Measurements from ENCODE around the gene LGALS3.

LGALS3 gene

DNA sequence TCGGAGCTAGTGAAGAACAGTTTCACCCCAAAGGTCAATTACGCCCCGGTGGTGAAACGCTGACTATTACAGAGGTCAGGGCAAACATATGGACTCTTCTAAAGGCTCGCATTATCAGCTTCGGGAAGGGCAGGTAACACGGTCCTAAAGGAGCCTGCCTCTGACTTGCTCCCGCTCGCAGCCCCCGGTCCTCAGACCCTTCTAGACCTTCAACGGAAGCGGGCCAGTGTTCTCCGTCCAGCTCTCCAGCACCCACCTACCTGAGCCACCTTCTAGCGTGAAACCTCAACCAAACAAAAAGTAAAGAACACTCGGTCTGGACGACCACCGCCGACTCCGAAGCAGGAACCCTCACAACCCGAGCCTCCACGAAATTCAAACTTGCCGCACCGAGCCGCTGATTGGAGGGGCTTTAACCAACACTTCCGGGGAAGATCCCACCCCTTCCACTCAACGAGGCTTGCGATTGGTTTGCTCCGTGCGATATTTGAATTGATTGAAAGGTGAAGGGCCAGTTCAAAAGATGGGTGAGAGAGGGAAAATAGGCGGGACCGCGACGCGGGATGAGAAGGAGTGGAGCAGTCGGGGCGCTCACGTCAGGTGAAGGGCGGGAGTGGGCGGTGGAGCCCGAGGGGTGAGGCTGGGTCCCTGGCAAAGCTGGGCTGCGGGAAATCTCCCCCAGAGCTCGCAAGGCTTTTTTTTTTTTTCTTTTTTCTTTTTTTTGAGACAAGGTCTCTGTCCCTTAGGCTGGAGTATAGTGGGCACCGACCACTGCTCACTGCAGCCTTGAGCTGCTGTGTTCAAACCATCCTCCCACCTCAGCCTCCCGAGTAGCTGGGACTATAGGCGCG is 62.4 kb downstream of the LGALS3 start, which contains the start of gene DLGAP5:
DLGAP5 (minus strand) TSS at position 383 of the 851 bp plus-strand sequence. CDS start 2,406 bp downstream, outside the sequence.
- peak; percentile 89 for DNase-seq (ENCODE audit: low read depth)

DNA sequence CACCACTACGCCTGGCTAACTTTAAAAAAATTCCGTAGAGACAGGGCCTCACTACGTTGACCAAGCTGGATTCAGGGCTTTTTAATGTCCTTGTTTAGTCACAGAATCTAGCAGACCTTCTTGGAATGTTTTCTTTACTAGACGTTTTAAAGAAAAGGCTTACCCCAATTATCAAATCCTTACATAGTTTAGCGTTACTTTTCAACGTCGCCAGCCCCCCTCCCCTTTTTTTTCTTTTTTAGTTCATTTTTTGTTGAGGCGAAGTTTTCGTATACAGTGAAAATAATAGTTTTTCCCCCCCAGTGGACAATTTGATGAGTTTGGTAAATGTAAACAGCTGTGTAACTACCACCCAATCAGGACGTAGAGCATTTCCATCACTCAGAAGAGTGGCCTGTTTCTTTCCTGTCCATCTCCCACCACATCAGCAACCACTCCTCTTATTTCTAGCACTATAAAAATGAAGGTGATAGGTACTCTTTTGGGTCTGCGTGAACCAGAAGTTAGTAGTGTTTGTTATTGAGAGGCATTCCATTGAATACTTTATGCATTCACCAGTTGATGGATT is 63.1 kb downstream of the LGALS3 start:
- DNase-seq (ENCODE audit: low read depth), result no peak

GRCh38 chr14:55194656-55195355 is 65.8 kb downstream of the LGALS3 start:
- no peak for DNase-seq (ENCODE audit: low read depth)

Data from GM04503 (cell line).